Smooth muscle cell (in vitro differentiated cells): ENCODE data around the gene KLHDC10. TPM values are rescaled to one million over a fixed set of nuclear protein-coding genes. Genes with fewer than 3 reads are reported as not detected.

Experiments
- DNase-seq: peaks from one replicate; lab custom pipeline; 2025; ENCODE audit not compliant: unreplicated experiment; lab: John Stamatoyannopoulos, UW
- H2AFZ ChIP-seq: fragments of 200-600 bp; sonication (generic); 2 replicates; pipeline ENCODE4 v1.6.0; 2016; ENCODE audit warnings: antibody characterized with exemption, low read depth, mild to moderate bottlenecking
- H3F3A ChIP-seq: fragments of 200-600 bp; sonication (generic); 2 replicates; pipeline ENCODE4 v1.6.0; 2017; ENCODE audit warnings: antibody characterized with exemption, low read depth
- H3K27ac ChIP-seq: fragments of 200-600 bp; sonication (generic); 2 replicates; pipeline ENCODE4 v1.5.1; 2016; ENCODE audit warnings: low read depth, mild to moderate bottlenecking
- H3K27me3 ChIP-seq: fragments of 200-600 bp; sonication (generic); 2 replicates; pipeline ENCODE4 v1.6.1; 2016; ENCODE audit warnings: low read depth, mild to moderate bottlenecking
- H3K36me3 ChIP-seq: fragments of 200-600 bp; sonication (generic); 2 replicates; pipeline ENCODE4 v1.5.1; 2016; ENCODE audit warnings: low read depth
- H3K4me1 ChIP-seq: fragments of 200-600 bp; sonication (generic); 2 replicates; pipeline ENCODE4 v1.5.1; 2016; ENCODE audit warnings: low read depth
- H3K4me2 ChIP-seq: fragments of 200-600 bp; sonication (generic); 2 replicates; pipeline ENCODE4 v1.6.0; 2016; ENCODE audit warnings: mild to moderate bottlenecking
- H3K4me3 ChIP-seq: fragments of 200-600 bp; sonication (generic); 2 replicates; pipeline ENCODE4 v1.5.1; 2016; ENCODE audit warnings: mild to moderate bottlenecking
- H3K79me2 ChIP-seq: fragments of 200-600 bp; sonication (generic); 2 replicates; pipeline ENCODE4 v1.6.0; 2016; ENCODE audit warnings: low read depth, mild to moderate bottlenecking
- H3K9ac ChIP-seq: fragments of 200-600 bp; sonication (generic); 2 replicates; pipeline ENCODE4 v1.6.0; 2016; ENCODE audit warnings: low read depth
- H3K9me3 ChIP-seq: fragments of 200-600 bp; sonication (generic); replicated peaks from 2 replicates; pipeline ENCODE4 v1.5.1; 2016; ENCODE audit warnings: low read depth
- H4K20me1 ChIP-seq: fragments of 200-600 bp; sonication (generic); 2 replicates; pipeline ENCODE4 v1.6.0; 2016; ENCODE audit warnings: low read depth
- WGBS: methylation state at CpG from one replicate; pipeline ENCODE4 v1.1.7; 2016; ENCODE audit warnings: low lambda C conversion rate; 5-methylcytosine and 5-hydroxymethylcytosine counted together
- polyA plus RNA-seq: library from polyadenylated mRNA; unstranded; fragments of >200 nt; fragmentation: Nextera tagmentation; extraction: Ambion mirVana; gene quantifications from 2 replicates; pipeline ENCODE4 v1.2.1, GENCODE V29; 2016
- total RNA-seq: library from RNA; depleted of rRNA; stranded (reverse); fragments of >200 nt; gene quantifications from 2 replicates; pipeline ENCODE4 v1.2.3, GENCODE V29; 2014
- TF ChIP-seq, protein P1 (sequence below): fragments of 200-600 bp; sonication (generic); IDR thresholded peaks from 2 replicates; pipeline ENCODE4 v1.5.1; 2017; ENCODE audit warnings: borderline replicate concordance, mild to moderate bottlenecking, antibody characterized with exemption; ENCODE audit not compliant: insufficient read depth, poor library complexity, severe bottlenecking

Gene KLHDC10
- total and polyA plus RNA-seq, 2 experiments from 2014 or later, result 8.3 to 24.9 TPM

GRCh38 chr7:130178251-130178650, 107.9 kb downstream of the KLHDC10 start:
- WGBS, result 95% methylated on average over 4 of the region's 4 CpGs
- no peak overlapping the region for H2AFZ ChIP-seq
- no peaks in the 10 kb centered on the region for H3K27me3 ChIP-seq
- H3K4me3 ChIP-seq, result no peak overlapping the region
- peaks cover 15% of the 10 kb centered on the region for H3K36me3 ChIP-seq
- no peak for DNase-seq
- TF ChIP-seq, protein P1, sequence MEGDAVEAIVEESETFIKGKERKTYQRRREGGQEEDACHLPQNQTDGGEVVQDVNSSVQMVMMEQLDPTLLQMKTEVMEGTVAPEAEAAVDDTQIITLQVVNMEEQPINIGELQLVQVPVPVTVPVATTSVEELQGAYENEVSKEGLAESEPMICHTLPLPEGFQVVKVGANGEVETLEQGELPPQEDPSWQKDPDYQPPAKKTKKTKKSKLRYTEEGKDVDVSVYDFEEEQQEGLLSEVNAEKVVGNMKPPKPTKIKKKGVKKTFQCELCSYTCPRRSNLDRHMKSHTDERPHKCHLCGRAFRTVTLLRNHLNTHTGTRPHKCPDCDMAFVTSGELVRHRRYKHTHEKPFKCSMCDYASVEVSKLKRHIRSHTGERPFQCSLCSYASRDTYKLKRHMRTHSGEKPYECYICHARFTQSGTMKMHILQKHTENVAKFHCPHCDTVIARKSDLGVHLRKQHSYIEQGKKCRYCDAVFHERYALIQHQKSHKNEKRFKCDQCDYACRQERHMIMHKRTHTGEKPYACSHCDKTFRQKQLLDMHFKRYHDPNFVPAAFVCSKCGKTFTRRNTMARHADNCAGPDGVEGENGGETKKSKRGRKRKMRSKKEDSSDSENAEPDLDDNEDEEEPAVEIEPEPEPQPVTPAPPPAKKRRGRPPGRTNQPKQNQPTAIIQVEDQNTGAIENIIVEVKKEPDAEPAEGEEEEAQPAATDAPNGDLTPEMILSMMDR, result no peak
- no peaks in the 10 kb centered on the region for H3F3A ChIP-seq
- H4K20me1 ChIP-seq, result no peaks in the 10 kb centered on the region
- H3K9me3 ChIP-seq, result no peaks in the 10 kb centered on the region
- H3K27ac ChIP-seq, result no peak overlapping the region
- no peak overlapping the region for H3K4me2 ChIP-seq
- H3K9ac ChIP-seq, result no peak overlapping the region
- H3K4me1 ChIP-seq, result no peaks in the 10 kb centered on the region
- H3K79me2 ChIP-seq, result no peaks in the 10 kb centered on the region

DNA sequence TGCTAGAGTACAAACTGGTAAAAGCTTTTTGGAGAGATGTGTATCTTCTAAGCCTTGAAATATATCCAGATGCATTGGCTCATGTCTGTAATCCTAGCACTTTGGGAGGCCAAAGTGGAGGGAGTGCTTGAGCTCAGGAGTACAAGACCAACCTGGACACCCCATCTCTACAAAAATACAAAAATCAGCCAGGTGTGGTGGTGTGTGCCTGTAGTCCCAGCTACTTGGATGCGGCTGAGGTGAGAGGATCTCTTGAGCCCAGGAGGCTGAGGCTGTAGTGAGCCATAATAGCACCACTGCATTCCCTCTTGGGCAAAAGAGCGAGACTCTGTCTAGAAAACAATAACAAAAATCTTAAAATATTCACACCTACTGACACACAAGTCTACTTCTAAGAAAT, 109.3 kb downstream of the KLHDC10 start:
- no peaks in the 10 kb centered on the region for H3K27me3 ChIP-seq
- no peaks in the 10 kb centered on the region for H3K4me1 ChIP-seq
- peaks cover 25% of the 10 kb centered on the region for H3K36me3 ChIP-seq
- WGBS, result 98% methylated on average over 2 of the region's 2 CpGs
- H3K4me2 ChIP-seq, result no peak overlapping the region
- no peaks in the 10 kb centered on the region for H3K79me2 ChIP-seq
- no peak overlapping the region for H3K4me3 ChIP-seq
- no peak overlapping the region for H3K27ac ChIP-seq
- no peak overlapping the region for H2AFZ ChIP-seq
- TF ChIP-seq, protein P1, result no peak
- no peaks in the 10 kb centered on the region for H3K9me3 ChIP-seq
- no peaks in the 10 kb centered on the region for H3F3A ChIP-seq
- no peaks in the 10 kb centered on the region for H4K20me1 ChIP-seq
- DNase-seq, result no peak
- H3K9ac ChIP-seq, result no peak overlapping the region

DNA sequence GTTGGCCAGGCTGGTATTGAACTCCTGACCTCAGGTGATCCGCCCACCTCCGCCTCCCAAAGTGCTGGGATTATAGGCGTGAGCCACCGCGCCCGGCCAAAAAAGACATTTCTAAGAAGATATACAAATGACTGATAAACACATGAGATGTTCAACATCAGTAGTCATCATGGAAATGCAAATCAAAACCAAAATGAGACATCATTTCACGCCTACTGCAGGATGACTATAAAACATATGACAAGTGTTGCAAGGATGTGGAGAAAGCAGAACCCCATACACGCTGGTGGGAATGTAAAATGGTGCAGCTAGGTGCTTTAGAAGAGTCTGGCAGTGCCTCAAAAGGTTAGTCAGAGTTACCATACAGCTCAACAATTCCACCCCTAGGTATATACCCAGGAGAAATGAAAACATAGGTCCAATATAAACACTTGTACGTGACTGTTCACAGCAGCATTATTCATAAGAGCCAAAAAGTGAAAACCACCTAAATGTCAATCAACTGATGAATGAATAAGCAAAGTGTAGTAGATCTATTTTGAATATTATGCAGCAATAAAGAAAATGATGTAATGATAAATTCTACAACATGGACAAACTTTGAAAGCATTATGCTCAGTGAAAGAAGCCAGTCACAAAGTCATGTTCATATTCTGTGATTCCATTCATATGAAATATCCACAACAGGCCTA, 110.4 kb downstream of the KLHDC10 start:
- no peak overlapping the region for H3K4me2 ChIP-seq
- H2AFZ ChIP-seq, result no peak overlapping the region
- TF ChIP-seq, protein P1, result no peak
- H3K27ac ChIP-seq, result no peak overlapping the region
- H4K20me1 ChIP-seq, result no peaks in the 10 kb centered on the region
- no peaks in the 10 kb centered on the region for H3K27me3 ChIP-seq
- H3K36me3 ChIP-seq, result peaks cover 25% of the 10 kb centered on the region
- no peaks in the 10 kb centered on the region for H3K9me3 ChIP-seq
- H3K79me2 ChIP-seq, result no peaks in the 10 kb centered on the region
- H3K9ac ChIP-seq, result no peak overlapping the region
- H3F3A ChIP-seq, result no peaks in the 10 kb centered on the region
- no peaks in the 10 kb centered on the region for H3K4me1 ChIP-seq
- 93% methylated on average over 9 of the region's 9 CpGs for WGBS
- H3K4me3 ChIP-seq, result no peak overlapping the region
- no peak for DNase-seq

- Histone ChIP-seq H2AFZ (no peak overlapping the region), H3K4me3 (no peak overlapping the region), H3K27ac (no peak overlapping the region), H3K9ac (no peak overlapping the region), H3K4me1 (no peaks in the 10 kb centered on the region), H3K79me2 (no peaks in the 10 kb centered on the region), H3K27me3 (no peaks in the 10 kb centered on the region), H3K36me3 (peaks cover 25% of the 10 kb centered on the region), H3F3A (no peaks in the 10 kb centered on the region), H3K4me2 (no peak overlapping the region), H3K9me3 (no peaks in the 10 kb centered on the region), H4K20me1 (no peaks in the 10 kb centered on the region)
- TF ChIP-seq, protein P1, result no peak
- WGBS, result 92% methylated on average over 2 of the region's 2 CpGs
- no peak for DNase-seq
These were observed 110.9 kb downstream of the KLHDC10 start for GRCh38 chr7:130181263-130181605.
